ENCODE data around the gene RIMBP3B. TPM values are rescaled to one million over a fixed set of nuclear protein-coding genes. Genes with fewer than 3 reads are reported as not detected.
"Not testable (repeated sequence)": the region's sequence is repeated elsewhere in the genome, so short reads cannot be mapped to it uniquely, and the experiment has no call there.

Gene RIMBP3B
- total RNA-seq, 1 donor from 2014 or later = 0.82 TPM

GRCh38 chr22:21407139-21407538 lies 23.6 kb downstream of the RIMBP3B start:
- DNase-seq (ENCODE audit: low spot score in 2 of 2); FAIRE-seq: not testable (repeated sequence)

GRCh38 chr22:21407792-21408191 lies 24.2 kb downstream of the RIMBP3B start:
- not testable (repeated sequence) for DNase-seq (ENCODE audit: low spot score in 2 of 2); FAIRE-seq

DNA sequence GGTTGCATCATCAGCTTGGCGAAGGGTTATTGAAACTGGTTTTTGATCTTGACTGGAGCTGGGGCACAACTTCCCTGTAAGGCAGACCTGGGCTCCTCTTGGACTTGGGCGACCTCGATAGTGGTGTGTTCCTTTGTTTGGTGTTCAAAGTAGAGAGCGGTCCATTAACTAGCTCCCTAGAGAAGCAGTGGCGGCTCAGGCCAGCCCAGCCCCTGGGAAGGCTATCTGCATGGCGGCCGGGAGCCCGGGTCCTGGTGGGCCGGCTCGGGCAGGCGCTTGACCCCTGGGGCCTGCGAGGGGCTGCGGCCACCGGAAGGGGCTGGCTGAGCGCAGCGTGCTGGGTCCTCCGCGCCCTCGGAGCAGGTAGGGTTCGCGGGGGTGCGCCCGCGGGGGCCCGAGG lies 32.8 kb downstream of the RIMBP3B start:
- not testable (repeated sequence) for DNase-seq (ENCODE audit: low spot score in 2 of 2); FAIRE-seq

- not testable (repeated sequence) for DNase-seq (ENCODE audit: low spot score in 2 of 2); FAIRE-seq
Observed at GRCh38 chr22:21417227-21417746, 33.7 kb downstream of the RIMBP3B start, which contains the start of gene HIC2. TSS of gene HIC2 (plus strand) at chr22:21417371. CDS start at chr22:21442832, 25,461 bp downstream.

DNA sequence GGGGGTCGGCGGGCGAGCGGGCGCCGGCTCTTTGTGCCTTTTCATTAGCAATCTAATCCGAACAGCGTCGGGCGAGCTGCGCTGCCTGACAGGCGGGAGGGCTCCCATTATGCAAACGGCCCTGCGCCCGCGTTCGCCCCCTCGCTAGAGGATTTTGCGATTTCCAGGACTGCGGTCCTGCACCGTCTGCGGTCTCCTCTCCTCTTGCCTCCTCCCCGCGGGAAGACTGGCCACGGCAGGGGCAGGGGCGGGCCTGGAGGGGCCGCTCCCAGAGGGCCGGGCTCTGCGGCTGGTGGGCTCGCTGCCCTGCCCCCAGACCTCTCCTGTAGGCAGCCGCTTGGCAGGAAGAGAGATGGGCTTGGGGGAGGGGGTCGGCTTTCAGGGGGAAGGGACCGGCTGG lies 34.3 kb downstream of the RIMBP3B start:
- not testable (repeated sequence) for DNase-seq (ENCODE audit: low spot score in 2 of 2); FAIRE-seq

DNA sequence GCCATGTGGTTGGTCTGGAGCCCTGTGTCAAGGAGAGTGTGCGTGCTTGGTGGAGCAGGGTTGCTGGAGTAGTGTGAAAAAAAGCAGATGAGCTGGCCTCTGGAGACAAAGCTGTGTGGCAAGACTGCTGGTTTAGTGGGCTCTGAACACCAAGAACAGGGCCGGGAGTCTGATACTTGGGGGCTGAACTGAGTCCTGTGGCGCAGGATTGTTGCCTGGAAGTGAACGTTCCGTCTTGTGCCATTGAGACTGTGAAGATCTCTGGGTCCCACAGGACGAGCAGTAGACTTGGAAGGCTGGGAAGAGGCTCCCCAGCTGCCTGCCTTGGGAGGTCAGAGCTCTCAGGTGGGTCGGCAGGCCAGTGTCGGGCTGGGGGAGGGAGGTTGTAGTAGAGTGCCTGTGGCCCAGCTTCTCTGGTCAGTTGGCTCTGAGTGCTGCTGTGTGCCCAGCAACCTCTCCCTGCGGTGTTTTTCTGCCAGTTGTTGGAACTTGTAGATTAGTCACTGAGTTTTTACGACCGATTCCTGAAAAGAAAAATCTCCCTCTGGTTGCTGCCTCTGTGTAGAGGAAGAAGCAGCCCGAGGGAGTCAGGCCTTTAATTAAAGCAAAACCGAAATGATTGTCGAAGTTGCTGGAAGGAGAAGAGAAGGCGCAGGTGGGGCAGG lies 35.6 kb downstream of the RIMBP3B start:
- not testable (repeated sequence) for FAIRE-seq

DNA sequence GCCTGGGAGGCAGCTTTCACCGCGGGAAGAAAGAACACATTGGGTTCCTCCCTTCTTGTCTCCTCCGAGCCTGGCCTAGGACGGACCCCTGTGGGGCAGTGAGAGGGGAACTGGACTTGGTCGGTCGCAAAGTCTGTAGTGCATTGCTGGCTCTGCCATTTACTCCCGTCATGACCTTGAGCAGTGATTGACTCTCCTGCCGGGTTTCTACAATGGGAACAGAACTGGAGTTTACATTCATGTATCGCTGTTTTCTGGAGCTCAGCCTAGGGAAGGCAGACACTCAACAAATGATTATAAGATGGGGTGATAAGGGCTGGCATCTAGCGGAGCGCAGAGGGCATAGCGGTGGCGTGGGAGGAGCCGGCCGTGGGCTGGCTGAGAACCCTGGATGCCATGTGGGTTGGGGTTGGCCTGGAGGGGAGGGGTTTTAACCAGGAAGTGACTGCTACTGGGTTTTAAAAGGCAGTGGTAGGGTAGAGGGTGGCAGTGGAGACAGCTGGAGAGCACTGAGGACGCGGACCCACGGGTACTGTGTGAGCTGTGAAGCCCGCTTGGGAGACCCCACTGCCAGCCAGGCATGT lies 36.7 kb downstream of the RIMBP3B start:
- not testable (repeated sequence) for DNase-seq (ENCODE audit: low spot score in 2 of 2); FAIRE-seq

More for the DNA sequence above, 35.6 kb downstream of the RIMBP3B start:
- DNase-seq (ENCODE audit: low spot score in 2 of 2) = not testable (repeated sequence)

- not testable (repeated sequence) for DNase-seq (ENCODE audit: low spot score in 2 of 2); FAIRE-seq
Observed at GRCh38 chr22:21424084-21424709, 40.6 kb downstream of the RIMBP3B start.

GRCh38 chr22:21434378-21435233 lies 51.1 kb downstream of the RIMBP3B start:
- DNase-seq (ENCODE audit: low spot score in 2 of 2); FAIRE-seq: not testable (repeated sequence)

DNA sequence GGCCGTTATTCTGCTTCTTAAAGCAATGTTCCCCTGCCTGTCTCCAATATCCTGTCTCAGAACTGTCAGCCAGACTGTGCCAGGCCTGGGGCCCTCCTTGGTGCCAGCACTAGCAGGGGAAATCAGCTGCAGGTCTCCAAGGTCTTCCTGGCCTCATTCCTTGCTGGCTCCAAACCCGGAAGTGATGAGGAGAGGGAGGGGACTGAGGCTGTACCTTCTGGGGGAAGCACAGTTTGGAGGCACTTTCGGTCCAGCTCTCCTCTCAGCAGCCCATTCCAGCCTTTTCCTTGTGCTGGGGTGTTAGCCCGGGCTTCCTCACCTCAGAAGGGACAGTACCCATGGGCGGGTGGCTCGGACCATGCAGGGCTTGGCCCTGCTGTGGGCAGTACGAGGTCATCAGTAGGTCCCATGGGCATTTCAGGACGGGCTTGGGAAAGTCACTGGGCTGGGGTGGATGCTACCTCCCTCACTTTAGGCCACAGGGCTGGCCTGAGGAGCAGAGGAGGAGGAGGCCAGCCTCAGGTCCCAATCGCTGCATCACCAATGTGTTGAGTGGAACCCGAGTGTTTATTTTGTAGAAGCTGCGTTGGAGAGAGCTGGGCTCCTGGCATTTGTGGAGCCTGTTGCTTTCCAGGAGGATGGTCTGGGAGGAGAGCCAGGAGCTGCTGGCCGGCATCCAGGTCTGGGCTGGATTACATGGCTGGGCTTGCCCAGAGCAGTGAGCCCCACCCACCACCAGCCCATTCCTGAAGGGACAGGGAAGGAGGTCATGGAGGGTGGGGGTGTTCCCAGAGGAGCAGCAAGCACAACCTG lies 52.7 kb downstream of the RIMBP3B start:
- DNase-seq (ENCODE audit: low spot score in 2 of 2); FAIRE-seq: not testable (repeated sequence)

GRCh38 chr22:21438013-21438412 lies 54.5 kb downstream of the RIMBP3B start:
- DNase-seq (ENCODE audit: low spot score in 2 of 2) = not testable (repeated sequence)

More at GRCh38 chr22:21438013-21438412, 54.5 kb downstream of the RIMBP3B start:
- not testable (repeated sequence) for FAIRE-seq

Small RNA genes lying within 50 kb of the gene (small RNA-seq; reads per million reads assigned to genes)
- gene RF00492 (not detected), gene RN7SKP63 (not detected)

Other genes starting within 250 kb of the RIMBP3B start
- gene HIC2, start 33.6 kb downstream of the RIMBP3B start, total RNA-seq = 6.1 TPM
- gene TMEM191C, start 83.6 kb downstream of the RIMBP3B start, total RNA-seq = 2.4 TPM
- gene RIMBP3C, start 167.7 kb downstream of the RIMBP3B start, total RNA-seq = 0.82 TPM
- gene UBE2L3, start 184.0 kb downstream of the RIMBP3B start, total RNA-seq = 27.3 TPM
- gene YDJC, start 246.3 kb downstream of the RIMBP3B start, total RNA-seq = 7.7 TPM
- not detected for gene CCDC116, start 249.0 kb downstream of the RIMBP3B start, total RNA-seq